GM10248 (cell line): Measurements from ENCODE around the gene NKD2.

Source experiments
- CTCF ChIA-PET: fragments of 300-600 bp; sonication (Branson Sonifier 250); formaldehyde crosslinking; extraction: SDS; loops from one replicate; lab custom pipeline; 2021; ENCODE audit warnings: antibody characterized with exemption; lab: Yijun Ruan, JAX
- POLR2A ChIA-PET: fragments of 350-650 bp; sonication (Branson Sonifier 250); formaldehyde crosslinking; extraction: SDS; loops from one replicate; lab custom pipeline; 2020; ENCODE audit warnings: antibody characterized with exemption; lab: Yijun Ruan, JAX
- DNase-seq: peaks from one replicate; pipeline ENCODE4 v3.0.0; 2012; ENCODE audit errors: extremely low spot score
- TF ChIP-seq, protein P1 (sequence below): IDR thresholded peaks from 2 replicates; pipeline ENCODE4 v1.5.1; 2012; ENCODE audit warnings: mild to moderate bottlenecking, low read depth; ENCODE audit errors: extremely low read depth, missing control alignments, control extremely low read depth

Gene NKD2

DNA sequence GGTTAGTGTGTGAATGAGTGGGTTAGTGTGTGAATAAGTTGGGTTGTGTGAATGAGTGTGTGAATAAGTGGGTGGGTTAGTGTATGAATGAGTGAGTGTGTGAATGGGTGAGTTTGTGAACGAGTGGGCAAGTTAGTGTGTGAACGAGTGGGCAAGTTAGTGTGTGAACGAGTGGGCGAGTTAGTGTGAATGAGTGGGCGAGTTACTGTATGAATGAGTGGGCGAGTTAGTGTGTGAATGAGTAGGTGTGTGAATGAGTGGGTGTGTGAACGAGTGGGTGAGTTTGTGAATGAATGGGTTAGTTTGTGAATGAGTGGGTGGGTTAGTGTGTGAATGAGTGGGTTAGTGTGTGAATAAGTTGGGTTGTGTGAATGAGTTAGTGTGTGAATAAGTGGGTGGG is 34.7 kb downstream of the NKD2 start:
- ChIA-PET POLR2A (no interaction called here), CTCF (no interaction called here)
- no peak for DNase-seq
- TF ChIP-seq, protein P1, sequence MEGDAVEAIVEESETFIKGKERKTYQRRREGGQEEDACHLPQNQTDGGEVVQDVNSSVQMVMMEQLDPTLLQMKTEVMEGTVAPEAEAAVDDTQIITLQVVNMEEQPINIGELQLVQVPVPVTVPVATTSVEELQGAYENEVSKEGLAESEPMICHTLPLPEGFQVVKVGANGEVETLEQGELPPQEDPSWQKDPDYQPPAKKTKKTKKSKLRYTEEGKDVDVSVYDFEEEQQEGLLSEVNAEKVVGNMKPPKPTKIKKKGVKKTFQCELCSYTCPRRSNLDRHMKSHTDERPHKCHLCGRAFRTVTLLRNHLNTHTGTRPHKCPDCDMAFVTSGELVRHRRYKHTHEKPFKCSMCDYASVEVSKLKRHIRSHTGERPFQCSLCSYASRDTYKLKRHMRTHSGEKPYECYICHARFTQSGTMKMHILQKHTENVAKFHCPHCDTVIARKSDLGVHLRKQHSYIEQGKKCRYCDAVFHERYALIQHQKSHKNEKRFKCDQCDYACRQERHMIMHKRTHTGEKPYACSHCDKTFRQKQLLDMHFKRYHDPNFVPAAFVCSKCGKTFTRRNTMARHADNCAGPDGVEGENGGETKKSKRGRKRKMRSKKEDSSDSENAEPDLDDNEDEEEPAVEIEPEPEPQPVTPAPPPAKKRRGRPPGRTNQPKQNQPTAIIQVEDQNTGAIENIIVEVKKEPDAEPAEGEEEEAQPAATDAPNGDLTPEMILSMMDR: no peak

DNA sequence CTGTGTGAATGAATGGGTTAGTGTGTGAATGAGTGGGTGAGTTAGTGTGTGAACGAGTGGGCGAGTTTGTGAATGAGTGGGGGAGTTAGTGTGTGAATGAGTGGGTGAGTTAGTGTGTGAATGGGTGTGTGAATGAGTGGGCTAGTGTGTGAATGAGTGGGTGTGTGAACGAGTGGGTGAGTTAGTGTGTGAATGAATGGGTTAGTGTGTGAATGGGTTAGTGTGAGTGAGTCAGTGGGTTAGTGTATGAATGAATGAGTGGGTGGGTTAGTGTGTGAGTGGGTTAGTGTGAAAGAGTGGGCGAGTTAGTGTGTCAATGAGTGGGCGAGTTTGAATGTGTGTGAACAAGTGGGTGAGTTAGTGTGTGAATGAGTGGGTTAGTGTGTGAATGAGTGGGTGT is 35.5 kb downstream of the NKD2 start:
- TF ChIP-seq, protein P1: no peak
- ChIA-PET CTCF (no interaction called here), POLR2A (no interaction called here)
- no peak for DNase-seq

- no peak for DNase-seq
- POLR2A ChIA-PET: no interaction called here
- CTCF ChIA-PET: no interaction called here
- TF ChIP-seq, protein P1: no peak
These were observed 37.5 kb downstream of the NKD2 start for GRCh38 chr5:1045960-1046560.

- POLR2A ChIA-PET: no interaction called here
- TF ChIP-seq, protein P1: no peak
- CTCF ChIA-PET: no interaction called here
- no peak for DNase-seq
These were observed 38.8 kb downstream of the NKD2 start for GRCh38 chr5:1047332-1047965.

- DNase-seq: no peak
- POLR2A ChIA-PET: no interaction called here
- CTCF ChIA-PET: no interaction called here
- TF ChIP-seq, protein P1: no peak
These were observed 39.6 kb downstream of the NKD2 start for GRCh38 chr5:1048162-1048721.

GRCh38 chr5:1048861-1049838 is 40.5 kb downstream of the NKD2 start:
- TF ChIP-seq, protein P1: no peak
- no peak for DNase-seq
- ChIA-PET CTCF (no interaction called here), POLR2A (no interaction called here)
